ENCODE measurements around the gene GLDC.

GLDC gene

DNA sequence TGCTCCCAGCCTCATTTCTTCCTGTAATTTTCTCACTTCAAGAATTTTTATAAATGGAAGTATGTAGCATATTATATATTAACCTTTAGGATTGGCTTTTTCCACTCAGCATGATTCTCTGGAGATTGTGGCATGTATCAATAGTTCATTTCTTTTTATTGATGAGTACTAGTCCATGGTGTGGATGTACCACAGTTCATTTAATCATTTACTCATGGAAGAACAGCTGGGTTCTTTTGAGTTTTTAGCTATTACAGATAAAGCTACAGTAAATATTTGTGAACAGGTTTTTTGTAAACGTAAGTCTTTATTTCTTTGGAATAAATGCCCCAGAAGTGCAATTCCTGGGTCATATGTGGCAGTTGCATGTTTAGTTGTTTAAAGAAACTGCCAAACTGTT, 156.4 kb downstream of the GLDC start:
- DNase-seq: no peak

DNA sequence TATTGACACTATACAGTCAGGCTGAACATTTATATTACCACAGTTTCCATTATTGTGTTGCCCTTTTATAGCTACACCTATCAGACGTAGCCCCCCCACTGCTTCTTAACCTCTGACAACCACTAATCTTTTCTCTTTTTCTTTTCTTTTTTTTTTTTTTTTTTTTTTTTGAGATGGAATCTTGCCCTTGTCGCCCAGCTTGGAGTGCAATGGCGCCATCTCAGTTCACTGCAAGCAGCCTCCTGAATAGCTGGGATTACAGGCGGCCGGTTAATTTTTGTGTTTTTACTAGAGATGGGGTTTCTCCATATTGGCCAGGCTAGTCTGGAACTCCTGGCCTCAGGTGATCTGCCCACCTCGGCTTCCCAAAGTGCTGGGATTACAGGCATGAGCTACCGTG, 157.1 kb downstream of the GLDC start:
- DNase-seq: no peak

DNA sequence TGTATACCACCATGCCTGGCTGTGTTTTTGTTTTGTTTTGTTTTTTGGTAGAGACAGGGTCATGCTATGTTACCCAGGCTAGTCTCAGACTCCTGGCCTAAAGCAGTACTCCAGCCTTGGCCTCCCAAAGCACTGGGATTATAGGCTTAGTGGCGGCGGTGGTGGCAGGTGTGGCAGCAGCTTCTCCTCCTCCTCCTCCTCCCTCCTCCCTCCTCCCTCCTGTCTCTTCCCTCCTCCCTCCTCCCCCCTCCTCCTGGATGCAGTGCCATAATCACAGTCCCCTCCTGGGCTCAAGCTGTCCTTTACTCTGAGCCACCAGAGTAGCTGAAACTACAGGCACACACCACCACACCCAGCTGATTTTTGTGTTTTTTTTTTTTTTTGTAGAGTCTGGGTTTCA, 161.3 kb downstream of the GLDC start:
- no peak for DNase-seq
